Left ventricle myocardium inferior (tissue), 1 donor: ENCODE results near the gene TNPO2. TPM values are rescaled to one million over a fixed set of nuclear protein-coding genes. Genes with fewer than 3 reads are reported as not detected.

Source experiments
- DNase-seq: peaks from one replicate; pipeline ENCODE4 v3.0.0-alpha.2; 2020
- H3K27ac ChIP-seq: fragments of 200-600 bp; replicated peaks from 2 replicates; pipeline ENCODE4 v1.8.0; 2021
- H3K27me3 ChIP-seq: fragments of 200-600 bp; 2 replicates; pipeline ENCODE4 v1.8.0; 2021; ENCODE audit warnings: low read depth
- H3K36me3 ChIP-seq: fragments of 200-600 bp; 2 replicates; pipeline ENCODE4 v1.8.0; 2021
- H3K4me1 ChIP-seq: fragments of 200-600 bp; 2 replicates; pipeline ENCODE4 v1.8.0; 2021
- H3K4me3 ChIP-seq: fragments of 200-600 bp; 2 replicates; pipeline ENCODE4 v1.8.0; 2021; ENCODE audit warnings: mild to moderate bottlenecking, moderate library complexity
- H3K9me3 ChIP-seq: fragments of 200-600 bp; replicated peaks from 2 replicates; pipeline ENCODE4 v1.8.0; 2021
- intact Hi-C: fragments of 100-400 bp; cut with micrococcal nuclease; formaldehyde crosslinking; loops from one replicate; pipeline ENCODE4 v1.11.0; 2022
- total RNA-seq: library from RNA; stranded (reverse); fragmentation: NEBNext Ultra II Directional; extraction: Animal tissue kit (Norgen Biotek cat#: 25700); gene quantifications from one replicate; pipeline ENCODE4 v1.2.1, GENCODE V29; 2021
- TF ChIP-seq, protein P1 (sequence below): fragments of 200-600 bp; IDR thresholded peaks from 2 replicates; pipeline ENCODE4 v1.8.0; 2021; ENCODE audit warnings: antibody characterized with exemption, mild to moderate bottlenecking, borderline replicate concordance
- donor health status: DM: no; HTN: yes; CAD: no; lungs with severe emphysema.

Gene TNPO2
- total RNA-seq, 1 donor from 2014 or later = 33.1 TPM

DNA sequence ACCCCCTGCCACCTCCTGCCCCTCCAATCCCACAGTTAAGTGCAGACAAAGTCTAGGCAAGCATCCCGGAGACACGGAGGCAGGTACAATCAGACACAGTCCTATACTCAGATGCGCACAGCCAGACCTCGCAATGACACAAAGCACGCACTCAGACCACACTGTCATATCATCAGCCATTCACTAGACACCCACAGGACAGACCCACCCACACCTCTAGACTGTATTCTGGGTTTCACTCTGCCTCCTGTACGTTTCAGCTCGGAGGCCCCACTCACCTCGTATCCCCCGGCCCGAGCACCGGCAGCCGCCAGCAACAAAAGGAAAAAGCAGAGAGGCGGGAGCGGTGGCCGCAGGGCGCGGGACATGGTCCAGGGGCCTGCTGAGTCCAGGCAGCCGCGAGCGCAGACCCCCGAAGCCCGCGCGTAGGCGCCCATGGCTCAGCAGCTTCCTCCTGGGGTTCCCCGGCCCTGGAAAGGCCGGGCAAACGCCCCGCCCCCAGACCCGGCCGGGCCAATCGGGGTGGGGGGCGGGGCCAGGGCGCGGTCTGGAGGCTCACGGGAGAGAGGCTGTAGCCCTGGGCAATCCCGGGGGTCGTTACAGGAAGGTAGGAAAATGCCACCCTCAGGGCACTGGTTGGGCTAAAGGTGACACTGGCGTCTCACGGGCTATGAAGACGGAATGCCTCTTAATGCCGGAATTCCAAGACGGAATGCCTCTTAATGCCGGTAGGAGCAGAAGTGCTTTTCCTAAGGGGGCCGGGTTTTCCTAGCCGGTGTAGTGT, 57.3 kb downstream of the TNPO2 start, which contains the start of the genes MAN2B1 and WDR83:
MAN2B1 (minus strand) TSS at position 478 of the 784 bp plus-strand sequence; CDS start at position 437, 41 bp downstream.
WDR83 (plus strand) TSS at position 543 of the 784 bp plus-strand sequence. CDS start 2,984 bp downstream, outside the sequence.
- TF ChIP-seq, protein P1, sequence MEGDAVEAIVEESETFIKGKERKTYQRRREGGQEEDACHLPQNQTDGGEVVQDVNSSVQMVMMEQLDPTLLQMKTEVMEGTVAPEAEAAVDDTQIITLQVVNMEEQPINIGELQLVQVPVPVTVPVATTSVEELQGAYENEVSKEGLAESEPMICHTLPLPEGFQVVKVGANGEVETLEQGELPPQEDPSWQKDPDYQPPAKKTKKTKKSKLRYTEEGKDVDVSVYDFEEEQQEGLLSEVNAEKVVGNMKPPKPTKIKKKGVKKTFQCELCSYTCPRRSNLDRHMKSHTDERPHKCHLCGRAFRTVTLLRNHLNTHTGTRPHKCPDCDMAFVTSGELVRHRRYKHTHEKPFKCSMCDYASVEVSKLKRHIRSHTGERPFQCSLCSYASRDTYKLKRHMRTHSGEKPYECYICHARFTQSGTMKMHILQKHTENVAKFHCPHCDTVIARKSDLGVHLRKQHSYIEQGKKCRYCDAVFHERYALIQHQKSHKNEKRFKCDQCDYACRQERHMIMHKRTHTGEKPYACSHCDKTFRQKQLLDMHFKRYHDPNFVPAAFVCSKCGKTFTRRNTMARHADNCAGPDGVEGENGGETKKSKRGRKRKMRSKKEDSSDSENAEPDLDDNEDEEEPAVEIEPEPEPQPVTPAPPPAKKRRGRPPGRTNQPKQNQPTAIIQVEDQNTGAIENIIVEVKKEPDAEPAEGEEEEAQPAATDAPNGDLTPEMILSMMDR = no peak
- Histone ChIP-seq H3K4me1 (peaks cover 52% of the 10 kb centered on the region), H3K36me3 (peaks cover 41% of the 10 kb centered on the region), H3K27me3 (no peaks in the 10 kb centered on the region), H3K9me3 (no peaks in the 10 kb centered on the region), H3K27ac (peak within 1 kb of the TSS; percentile 83), H3K4me3 (peak within 1 kb of the TSS; percentile 92)
- peak; percentile 82 for DNase-seq
- intact Hi-C loops = no loop called here

DNA sequence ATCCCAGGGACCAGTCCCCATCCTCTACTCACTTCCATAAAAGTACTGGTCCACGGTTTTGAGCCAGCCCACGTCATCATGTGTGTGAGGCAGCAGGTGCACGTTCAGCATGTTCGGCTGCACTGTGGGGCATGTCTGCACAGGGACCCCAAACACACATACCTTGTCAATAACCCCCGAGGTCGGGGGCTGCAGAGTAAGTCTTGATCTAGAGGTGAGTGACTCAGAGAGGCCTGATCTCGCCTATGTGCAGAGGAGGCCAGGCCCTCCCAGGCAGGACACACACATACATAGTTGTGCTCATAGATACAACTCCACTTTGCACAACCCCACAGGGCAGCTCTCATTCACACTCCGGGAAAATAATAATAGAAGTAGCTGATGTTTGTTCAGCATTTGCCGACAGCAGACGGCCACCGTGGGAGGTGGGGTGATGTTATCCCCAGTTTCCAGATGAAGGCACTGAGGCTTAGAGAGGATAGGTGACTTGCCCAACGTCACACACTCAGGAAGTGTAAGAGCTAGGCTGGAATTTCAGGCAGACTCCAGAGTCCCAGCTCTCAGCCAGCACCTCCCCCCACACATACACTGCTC, 58.0 kb downstream of the TNPO2 start:
- Histone ChIP-seq H3K36me3 (peaks cover 48% of the 10 kb centered on the region), H3K9me3 (no peaks in the 10 kb centered on the region), H3K27me3 (no peaks in the 10 kb centered on the region), H3K27ac (peak overlapping the region; percentile 83), H3K4me1 (peaks cover 52% of the 10 kb centered on the region), H3K4me3 (peak overlapping the region; percentile 92)
- intact Hi-C loops = no loop called here
- TF ChIP-seq, protein P1 = no peak
- DNase-seq = no peak

DNA sequence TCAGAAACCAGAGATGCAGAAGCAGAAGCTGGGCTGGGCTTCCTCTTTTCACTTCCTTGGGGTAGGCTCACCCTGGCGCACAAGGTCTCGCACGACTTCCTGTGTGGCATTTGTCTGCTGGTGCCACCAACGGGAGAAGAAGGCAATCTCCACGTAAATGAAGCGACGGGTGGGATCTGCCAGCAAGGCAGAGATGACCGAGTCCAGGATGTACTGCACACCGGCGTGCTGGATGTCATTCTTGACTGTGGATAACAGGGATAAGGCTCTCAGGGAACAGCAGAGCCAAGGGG, 58.5 kb downstream of the TNPO2 start:
- DNase-seq = peak; percentile 55
- TF ChIP-seq, protein P1 = no peak
- H3K36me3 ChIP-seq = peaks cover 53% of the 10 kb centered on the region
- H3K4me1 ChIP-seq = peaks cover 47% of the 10 kb centered on the region
- intact Hi-C loops = no loop called here
- H3K9me3 ChIP-seq = no peaks in the 10 kb centered on the region
- no peak overlapping the region for H3K27ac ChIP-seq
- H3K4me3 ChIP-seq = peak overlapping the region; percentile 92
- no peaks in the 10 kb centered on the region for H3K27me3 ChIP-seq

DNA sequence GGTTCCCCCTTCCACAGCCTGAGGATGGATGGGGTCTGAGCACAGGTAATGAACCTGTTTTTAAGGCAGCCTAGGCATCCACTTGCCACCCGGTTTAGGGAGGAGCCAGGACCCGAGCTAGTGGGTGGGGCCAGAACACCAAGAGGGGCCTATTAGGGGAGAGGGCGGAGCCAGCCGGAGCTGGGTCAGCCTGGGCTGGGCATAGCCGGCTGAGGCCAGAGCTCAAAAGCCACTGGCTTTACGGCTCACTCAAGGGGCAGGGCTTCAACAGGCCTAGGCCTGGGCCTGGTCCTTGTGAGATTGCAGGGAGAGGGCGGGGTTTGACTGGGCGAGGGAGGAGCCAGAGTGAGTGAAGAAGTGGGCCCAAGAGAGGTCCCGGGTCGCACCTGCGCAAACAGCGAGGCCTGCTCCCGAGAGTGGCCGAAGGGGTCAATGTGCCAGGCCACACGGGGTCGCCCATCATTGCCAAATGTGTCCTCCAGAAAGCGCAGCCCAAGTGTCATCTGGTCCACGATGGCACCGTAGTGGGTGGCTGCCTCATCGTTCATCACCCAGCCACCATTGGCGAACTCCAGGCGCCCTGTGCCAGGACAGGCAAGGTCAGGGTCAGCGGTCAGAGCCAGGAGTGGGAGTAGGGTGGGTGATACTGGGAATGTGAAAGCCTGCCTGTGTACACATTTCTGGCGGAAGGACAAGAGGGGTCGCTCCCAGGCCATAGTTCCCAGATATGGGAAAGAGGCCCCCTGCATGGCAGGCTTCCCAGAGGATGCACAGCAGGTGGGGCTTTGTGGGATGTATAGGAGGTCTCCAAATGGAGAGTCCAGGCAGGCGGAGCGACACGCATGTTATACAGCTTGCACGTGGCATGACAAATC, 59.1 kb downstream of the TNPO2 start:
- intact Hi-C loops = no loop called here

DNA sequence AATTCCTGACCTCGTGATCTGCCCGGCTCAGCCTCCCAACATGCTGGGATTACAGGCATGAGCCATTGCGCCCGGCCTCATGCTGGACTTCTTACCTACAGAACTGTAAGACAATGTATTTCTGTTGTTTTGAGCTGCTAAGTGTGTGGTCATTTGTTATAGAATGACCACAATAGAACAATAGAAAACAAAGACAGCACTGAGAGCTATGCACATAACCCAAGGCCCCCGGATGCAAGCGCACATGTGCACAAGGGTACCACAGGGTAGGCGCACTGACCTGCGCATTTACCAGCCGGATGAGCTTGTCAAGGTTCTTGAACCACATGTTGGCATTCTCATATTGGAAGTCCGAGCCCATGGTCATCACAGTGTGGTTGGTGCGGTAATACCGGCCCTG, 62.8 kb downstream of the TNPO2 start:
- Histone ChIP-seq H3K9me3 (no peaks in the 10 kb centered on the region), H3K27ac (no peak overlapping the region), H3K36me3 (peaks cover 84% of the 10 kb centered on the region), H3K27me3 (no peaks in the 10 kb centered on the region), H3K4me3 (no peak overlapping the region), H3K4me1 (peaks cover 7% of the 10 kb centered on the region)
- no peak for DNase-seq
- TF ChIP-seq, protein P1 = no peak
- intact Hi-C loops = no loop called here

More for the DNA sequence above, 59.1 kb downstream of the TNPO2 start:
- Histone ChIP-seq H3K27me3 (no peaks in the 10 kb centered on the region), H3K36me3 (peaks cover 59% of the 10 kb centered on the region), H3K27ac (no peak overlapping the region), H3K9me3 (no peaks in the 10 kb centered on the region), H3K4me3 (no peak overlapping the region), H3K4me1 (peaks cover 41% of the 10 kb centered on the region)
- TF ChIP-seq, protein P1 = no peak
- no peak for DNase-seq
